Adipocyte (in vitro differentiated cells): ENCODE data around the gene NEUROG1.

ENCODE experiments used
- DNase-seq: peaks from one replicate; pipeline ENCODE4 v3.0.0-alpha.2; 2015; ENCODE audit warnings: low read depth
- H3K27me3 ChIP-seq: replicated peaks from 2 replicates; pipeline ENCODE4 v1.7.0; 2013; ENCODE audit warnings: mild to moderate bottlenecking, low read length, moderate library complexity; ENCODE audit not compliant: control insufficient read depth, insufficient read depth
- H3K36me3 ChIP-seq: 2 replicates; pipeline ENCODE4 v1.7.0; 2013; ENCODE audit warnings: low read length, mild to moderate bottlenecking, moderate library complexity; ENCODE audit not compliant: control insufficient read depth, insufficient read depth, severe bottlenecking
- H3K4me1 ChIP-seq: 2 replicates; pipeline ENCODE4 v1.7.0; 2013; ENCODE audit warnings: mild to moderate bottlenecking, low read length, moderate library complexity; ENCODE audit not compliant: control insufficient read depth, insufficient read depth
- H3K4me3 ChIP-seq: 2 replicates; pipeline ENCODE4 v1.7.0; 2013; ENCODE audit warnings: mild to moderate bottlenecking, low read length, moderate library complexity
- H3K9ac ChIP-seq: 2 replicates; pipeline ENCODE4 v1.7.0; 2013; ENCODE audit warnings: mild to moderate bottlenecking, low read length, moderate library complexity
- H3K9me3 ChIP-seq: 2 replicates; pipeline ENCODE4 v1.7.0; 2013; ENCODE audit warnings: mild to moderate bottlenecking, low read length, moderate library complexity; ENCODE audit not compliant: control insufficient read depth

The NEUROG1 gene

DNA sequence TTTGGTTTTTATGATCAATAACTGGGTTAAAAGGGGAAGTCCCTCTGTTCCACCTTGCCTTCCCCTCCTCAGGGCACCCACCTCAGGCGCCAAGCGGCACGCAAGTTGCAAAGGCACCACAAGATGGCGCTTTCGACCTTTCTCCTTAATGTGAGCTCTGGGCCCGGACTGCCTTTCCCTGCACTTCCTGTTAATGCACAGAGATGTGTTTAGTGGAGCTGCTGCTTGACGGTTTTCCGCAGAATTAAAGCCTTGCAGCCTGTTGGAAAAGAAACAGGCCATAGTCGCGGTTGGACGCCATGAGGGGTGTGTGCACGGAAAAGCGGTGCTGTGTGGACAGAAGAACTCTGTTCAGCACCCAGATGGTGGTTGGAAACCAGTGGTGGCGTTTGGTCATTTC, 25.1 kb upstream of the NEUROG1 start:
- peak; percentile 94 for DNase-seq
- Histone ChIP-seq H3K9me3 (no peaks in the 10 kb centered on the region), H3K36me3 (no peaks in the 10 kb centered on the region), H3K4me3 (no peak overlapping the region), H3K27me3 (peaks cover 34% of the 10 kb centered on the region), H3K9ac (no peak overlapping the region), H3K4me1 (peaks cover 9% of the 10 kb centered on the region)

DNA sequence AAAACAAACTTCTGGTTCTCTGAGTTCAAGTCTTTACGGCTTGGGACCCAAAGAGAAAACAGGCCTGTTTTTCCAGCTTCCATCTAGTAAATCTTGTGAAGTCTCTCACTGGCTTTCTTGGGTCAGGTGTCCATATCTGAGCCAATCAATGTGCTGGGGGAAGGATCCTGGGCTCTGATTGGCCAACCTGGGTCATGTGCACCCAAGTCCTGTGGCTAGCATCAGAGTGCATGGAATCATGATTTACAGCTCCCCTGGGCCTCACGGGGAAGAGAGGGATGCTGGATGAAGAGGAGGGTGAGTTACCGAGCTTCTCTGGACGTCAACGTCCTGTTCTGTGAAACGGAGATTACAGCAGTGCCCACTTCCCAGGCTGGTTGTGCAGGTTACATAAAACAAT, 23.6 kb upstream of the NEUROG1 start:
- Histone ChIP-seq H3K9ac (no peak overlapping the region), H3K4me1 (no peaks in the 10 kb centered on the region), H3K4me3 (no peak overlapping the region), H3K9me3 (no peaks in the 10 kb centered on the region), H3K36me3 (no peaks in the 10 kb centered on the region), H3K27me3 (peaks cover 38% of the 10 kb centered on the region)
- no peak for DNase-seq

- Histone ChIP-seq H3K4me1 (peaks cover 3% of the 10 kb centered on the region), H3K27me3 (peaks cover 50% of the 10 kb centered on the region), H3K9me3 (no peaks in the 10 kb centered on the region), H3K9ac (no peak overlapping the region), H3K4me3 (no peak overlapping the region), H3K36me3 (no peaks in the 10 kb centered on the region)
- no peak for DNase-seq
These were observed 21.5 kb upstream of the NEUROG1 start for GRCh38 chr5:135557076-135557838.

DNA sequence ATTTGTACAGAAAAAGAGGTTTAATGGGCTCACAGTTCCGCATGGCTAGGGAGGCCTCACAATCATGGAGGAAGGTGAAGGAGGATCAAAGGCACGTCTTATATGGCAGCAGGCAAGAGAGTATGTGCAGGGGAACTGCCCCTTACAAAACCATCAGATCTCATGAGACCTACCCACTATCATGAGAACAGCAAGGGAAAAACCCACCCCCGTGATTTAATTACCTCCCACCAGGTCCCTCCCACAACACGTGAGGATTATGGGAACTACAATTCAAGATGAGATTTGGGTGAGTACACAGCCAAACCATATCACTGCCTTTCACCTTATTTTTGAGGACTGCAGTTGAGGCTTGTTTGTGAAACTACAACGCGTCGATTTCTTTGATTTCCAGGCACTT, 20.9 kb upstream of the NEUROG1 start:
- Histone ChIP-seq H3K27me3 (peaks cover 50% of the 10 kb centered on the region), H3K4me1 (peaks cover 3% of the 10 kb centered on the region), H3K4me3 (no peak overlapping the region), H3K9me3 (no peaks in the 10 kb centered on the region), H3K9ac (no peak overlapping the region), H3K36me3 (no peaks in the 10 kb centered on the region)
- no peak for DNase-seq

- Histone ChIP-seq H3K36me3 (no peaks in the 10 kb centered on the region), H3K9me3 (no peaks in the 10 kb centered on the region), H3K9ac (no peak overlapping the region), H3K27me3 (peaks cover 58% of the 10 kb centered on the region), H3K4me1 (peaks cover 3% of the 10 kb centered on the region), H3K4me3 (no peak overlapping the region)
- no peak for DNase-seq
These were observed 19.8 kb upstream of the NEUROG1 start for GRCh38 chr5:135555530-135555929.

DNA sequence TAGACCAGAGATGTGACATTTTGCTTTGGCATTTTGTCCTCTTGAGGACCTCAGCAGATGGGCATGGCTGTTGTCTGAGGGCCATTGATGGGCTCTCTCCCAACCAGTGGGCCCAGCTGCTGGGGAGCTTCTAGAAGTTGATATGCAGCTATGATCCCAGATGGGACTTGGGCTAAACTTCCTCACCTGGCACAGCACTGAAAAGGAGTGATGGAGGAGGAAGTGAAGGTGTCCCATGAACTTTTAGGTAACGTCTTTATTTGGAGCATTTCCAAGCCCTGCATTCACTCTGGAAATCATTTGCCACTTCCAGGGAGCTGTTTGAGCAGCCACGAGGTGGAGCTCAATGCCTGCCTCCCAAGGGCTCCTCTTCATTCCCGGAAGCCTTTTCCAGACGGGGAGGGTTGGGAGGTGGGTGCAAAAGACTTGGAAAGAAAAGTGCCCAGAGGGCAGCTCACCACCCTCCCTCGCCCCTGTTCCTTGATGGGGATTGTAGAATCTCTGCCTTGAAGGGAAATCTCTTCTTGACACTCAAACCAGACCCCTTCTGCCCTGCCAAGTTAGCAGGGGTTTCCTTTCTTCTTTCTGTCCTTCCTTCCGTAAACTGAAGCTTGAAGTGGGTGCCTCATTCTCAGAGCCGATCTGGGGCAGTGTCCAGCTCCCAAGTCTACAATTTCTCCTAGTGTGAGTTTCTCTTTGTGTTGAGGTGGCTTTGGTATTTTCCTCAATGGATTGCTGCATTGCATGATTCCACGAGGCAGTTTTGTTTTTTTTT, 18.1 kb upstream of the NEUROG1 start:
- H3K9me3 ChIP-seq: no peaks in the 10 kb centered on the region
- peak overlapping the region; percentile 21 for H3K9ac ChIP-seq
- DNase-seq: peak; percentile 36
- H3K4me1 ChIP-seq: peaks cover 3% of the 10 kb centered on the region
- peak overlapping the region; percentile 41 for H3K4me3 ChIP-seq
- peaks cover 58% of the 10 kb centered on the region for H3K27me3 ChIP-seq
- no peaks in the 10 kb centered on the region for H3K36me3 ChIP-seq

DNA sequence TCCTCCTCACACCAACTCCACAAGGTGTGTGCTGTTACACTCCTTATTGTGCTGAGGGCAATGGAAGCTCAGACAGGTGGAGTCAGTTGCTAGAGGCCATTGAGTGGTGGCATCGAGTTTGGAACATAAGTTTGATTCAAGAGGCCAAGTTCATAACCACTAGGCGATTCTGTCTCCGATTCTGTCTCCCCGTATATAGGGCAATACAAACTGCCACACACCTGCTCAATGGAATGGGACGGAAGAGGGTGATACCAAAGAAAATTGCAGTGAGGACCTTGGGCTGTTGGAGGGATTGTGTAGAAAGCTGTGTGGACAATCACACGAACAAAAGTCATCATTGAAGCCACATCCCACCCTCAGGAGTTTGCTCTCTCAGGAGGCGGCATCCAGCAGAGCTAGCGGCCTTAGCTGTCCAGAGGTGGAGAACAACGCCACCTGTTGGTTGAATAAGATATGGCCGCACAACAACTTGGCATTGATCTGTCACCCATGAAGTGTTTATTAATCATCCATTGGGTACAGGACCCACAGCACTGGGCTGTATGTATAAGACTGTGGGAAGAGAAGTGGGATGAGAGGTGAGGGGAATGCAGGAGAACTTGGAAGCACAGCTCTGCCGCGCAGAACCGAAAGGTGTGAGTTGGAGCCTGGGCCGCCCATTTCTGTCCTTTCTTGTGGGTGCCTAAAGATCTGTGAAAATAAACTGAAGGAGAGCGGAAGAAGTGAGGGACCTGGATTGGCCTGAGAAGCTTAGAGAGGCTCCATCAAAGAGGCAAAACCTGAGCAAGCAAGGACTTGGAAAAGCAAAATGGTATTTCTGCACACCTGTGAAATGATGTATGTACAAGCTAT, 16.1 kb upstream of the NEUROG1 start:
- Histone ChIP-seq H3K4me1 (peaks cover 3% of the 10 kb centered on the region), H3K4me3 (no peak overlapping the region), H3K27me3 (peaks cover 65% of the 10 kb centered on the region), H3K9ac (no peak overlapping the region), H3K36me3 (no peaks in the 10 kb centered on the region), H3K9me3 (no peaks in the 10 kb centered on the region)
- DNase-seq: peak; percentile 90

DNA sequence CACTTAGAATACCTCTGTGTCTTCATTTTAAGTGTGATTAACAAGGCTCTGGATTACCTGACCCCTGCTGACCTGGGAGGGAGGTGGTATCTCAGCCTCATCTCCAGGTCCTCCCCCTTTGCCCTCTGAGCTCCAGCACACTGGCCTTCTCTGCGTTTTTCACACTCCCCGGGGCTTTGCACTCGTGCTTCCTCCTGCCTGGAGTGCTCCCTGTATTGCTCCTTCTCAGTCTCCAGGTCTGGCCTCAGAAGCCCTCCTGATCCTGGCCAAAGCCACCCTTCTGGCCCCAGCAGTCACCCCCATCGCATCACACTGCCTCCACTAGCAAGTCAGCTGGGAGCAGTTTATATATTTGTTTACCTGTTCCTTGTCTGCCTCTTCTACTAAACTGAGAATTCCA, 13.6 kb upstream of the NEUROG1 start:
- Histone ChIP-seq H3K27me3 (peaks cover 76% of the 10 kb centered on the region), H3K36me3 (no peaks in the 10 kb centered on the region), H3K9me3 (no peaks in the 10 kb centered on the region), H3K4me3 (no peak overlapping the region), H3K9ac (no peak overlapping the region), H3K4me1 (peaks cover 3% of the 10 kb centered on the region)
- no peak for DNase-seq

GRCh38 chr5:135547590-135548254, 12.0 kb upstream of the NEUROG1 start:
- H3K4me3 ChIP-seq: no peak overlapping the region
- H3K36me3 ChIP-seq: no peaks in the 10 kb centered on the region
- no peaks in the 10 kb centered on the region for H3K9me3 ChIP-seq
- peaks cover 10% of the 10 kb centered on the region for H3K4me1 ChIP-seq
- H3K27me3 ChIP-seq: peaks cover 82% of the 10 kb centered on the region
- DNase-seq: no peak
- H3K9ac ChIP-seq: no peak overlapping the region

DNA sequence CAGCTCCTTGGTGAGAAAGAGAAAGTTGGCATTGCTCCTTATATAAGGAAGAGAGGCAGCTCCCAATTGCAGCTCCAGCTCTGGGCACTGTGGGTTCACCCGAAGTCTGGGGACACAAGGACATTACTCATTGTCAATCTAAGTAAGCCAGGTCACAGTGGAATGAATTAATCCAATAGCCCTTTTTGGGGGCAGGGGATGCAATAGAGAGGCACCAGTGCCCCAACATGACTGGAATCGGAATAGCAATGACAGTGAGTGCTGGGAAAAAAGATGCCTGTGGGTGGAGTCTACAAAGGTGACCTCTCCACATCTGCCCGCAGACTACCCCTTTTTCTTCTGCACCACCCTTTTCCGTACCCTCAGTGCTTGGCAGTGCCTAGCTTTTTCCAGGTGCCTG, 11.1 kb upstream of the NEUROG1 start:
- H3K4me3 ChIP-seq: no peak overlapping the region
- H3K9ac ChIP-seq: no peak overlapping the region
- peaks cover 85% of the 10 kb centered on the region for H3K27me3 ChIP-seq
- H3K4me1 ChIP-seq: peaks cover 10% of the 10 kb centered on the region
- H3K36me3 ChIP-seq: no peaks in the 10 kb centered on the region
- DNase-seq: no peak
- H3K9me3 ChIP-seq: no peaks in the 10 kb centered on the region
